HG02610 (cell line): ENCODE results near the gene GTPBP6.
"Not testable (repeated sequence)": the region's sequence is repeated elsewhere in the genome, so short reads cannot be mapped to it uniquely, and the experiment has no call there.

Source experiments
- ATAC-seq: cut with Tn5 transposase; IDR thresholded peaks from one replicate; pipeline ENCODE4 v1.9.1; 2021; ENCODE audit warnings: mild to moderate bottlenecking, moderate library complexity; ENCODE audit not compliant: unreplicated experiment

The GTPBP6 gene

DNA sequence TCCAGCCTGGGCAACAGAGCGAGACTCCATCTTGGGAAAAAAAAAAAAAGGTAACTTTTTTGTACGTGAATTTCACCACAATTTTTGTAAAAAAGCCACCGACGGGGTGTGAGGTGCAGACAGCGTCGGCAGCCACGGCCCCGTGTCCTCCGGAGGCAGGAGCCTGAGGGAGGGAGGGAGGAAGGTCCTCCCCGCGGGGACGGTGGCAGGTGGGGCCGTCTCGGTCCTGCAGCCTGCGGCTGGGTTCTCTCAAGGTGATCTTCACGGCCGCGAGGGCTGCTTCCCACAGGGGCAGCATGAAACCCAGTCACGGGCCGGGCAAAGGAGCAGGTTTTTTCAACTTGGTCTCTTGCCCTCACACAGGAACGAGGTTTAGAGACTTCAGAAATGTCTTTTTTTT is 23.5 kb downstream of the GTPBP6 start:
- ATAC-seq: no peak

DNA sequence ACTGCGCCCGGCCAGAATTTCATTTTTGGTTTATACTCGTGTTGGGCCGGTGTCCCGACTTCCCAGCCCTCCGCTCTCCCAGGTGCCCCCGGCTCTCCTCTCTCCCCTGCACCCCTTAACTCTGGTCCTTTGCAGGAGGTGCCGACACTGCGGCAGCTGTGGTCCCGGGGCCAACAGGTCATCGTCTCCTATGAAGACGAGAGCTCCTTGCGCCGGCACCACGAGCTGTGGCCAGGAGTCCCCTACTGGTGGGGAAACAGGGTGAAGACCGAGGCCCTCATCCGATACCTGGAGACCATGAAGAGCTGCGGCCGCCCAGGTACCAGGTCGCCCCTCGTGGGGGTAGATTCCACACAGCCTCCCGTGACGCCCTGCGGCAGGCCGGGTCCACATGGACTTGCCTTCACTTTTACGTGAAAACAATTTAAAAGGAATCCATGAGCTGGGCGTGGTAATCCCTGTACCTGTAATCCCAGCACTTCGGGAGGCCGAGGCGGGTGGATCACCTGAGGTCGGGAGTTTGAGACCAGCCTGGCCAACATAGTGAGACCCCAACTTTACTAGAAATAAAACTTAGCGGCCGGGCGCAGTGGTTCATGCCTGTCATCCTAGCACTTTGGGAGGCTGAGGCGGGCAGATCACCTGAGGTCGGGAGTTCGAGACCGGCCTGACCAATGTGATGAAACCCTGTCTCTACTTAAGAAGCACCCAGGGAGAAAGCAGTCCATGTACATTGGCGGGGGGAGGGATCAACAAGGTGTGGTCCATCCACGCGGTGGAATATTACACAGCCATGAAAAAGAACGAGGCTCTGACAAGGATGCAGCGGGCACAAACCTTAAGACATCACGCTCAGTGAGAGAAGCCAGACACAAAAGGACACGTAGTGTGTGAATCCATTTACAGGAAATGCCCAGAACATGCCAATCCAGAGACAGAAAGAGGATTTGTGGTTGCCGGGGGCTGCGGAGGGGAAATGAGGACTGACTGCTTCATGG is 25.4 kb downstream of the GTPBP6 start:
- no peak for ATAC-seq

- ATAC-seq: no peak
Measured at GRCh38 chrX:291411-291901, 27.1 kb downstream of the GTPBP6 start.

DNA sequence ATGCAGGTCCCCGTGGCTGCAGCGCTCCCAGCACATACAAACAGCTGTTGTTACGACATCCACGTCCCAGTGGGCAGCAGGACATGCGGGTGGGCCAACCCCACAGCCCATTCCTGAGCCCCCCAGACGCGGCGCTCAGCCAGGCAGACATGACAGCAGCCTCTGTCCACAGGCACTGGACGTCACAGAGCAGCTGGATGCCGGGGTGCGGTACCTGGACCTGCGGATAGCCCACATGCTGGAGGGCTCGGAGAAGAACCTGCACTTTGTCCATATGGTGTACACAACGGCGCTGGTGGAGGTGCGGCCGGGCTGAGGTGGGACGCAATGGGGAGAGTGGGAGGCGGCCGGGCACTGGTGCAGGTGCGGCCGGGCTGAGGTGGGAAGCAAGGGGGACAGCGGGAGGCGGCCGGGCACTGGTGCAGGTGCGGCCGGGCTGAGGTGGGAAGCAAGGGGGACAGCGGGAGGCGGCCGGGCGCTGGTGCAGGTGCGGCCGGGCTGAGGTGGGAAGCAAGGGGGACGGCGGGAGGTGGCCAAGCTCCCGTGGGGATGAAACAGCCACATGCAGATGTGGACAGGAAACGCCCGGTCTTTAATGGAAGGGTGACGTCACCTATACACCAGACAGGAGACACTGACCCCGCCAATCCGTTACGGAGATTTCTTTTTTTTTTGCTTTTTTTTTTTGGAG is 28.0 kb downstream of the GTPBP6 start:
- no peak for ATAC-seq

DNA sequence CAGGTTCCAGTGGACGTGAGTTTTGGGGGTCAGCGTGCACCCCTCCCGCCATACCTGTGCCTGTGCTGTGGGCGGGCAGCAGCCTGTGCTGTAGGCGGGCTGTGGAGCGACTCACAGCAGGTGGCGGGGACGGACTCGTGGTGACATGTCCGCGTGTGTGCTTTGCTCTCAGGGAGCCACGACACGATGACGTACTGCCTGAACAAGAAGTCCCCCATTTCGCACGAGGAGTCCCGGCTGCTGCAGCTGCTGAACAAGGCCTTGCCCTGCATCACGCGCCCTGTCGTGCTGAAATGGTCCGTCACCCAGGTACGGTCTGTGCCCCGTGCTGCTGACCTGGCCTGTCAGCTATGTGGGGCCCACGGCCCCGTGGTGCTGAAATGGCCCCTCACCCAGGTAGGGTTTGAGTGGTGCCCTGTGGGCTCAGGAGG is 30.0 kb downstream of the GTPBP6 start:
- no peak for ATAC-seq

- no peak for ATAC-seq
Measured at GRCh38 chrX:287670-288069, 30.9 kb downstream of the GTPBP6 start.

GRCh38 chrX:285076-285677 is 33.4 kb downstream of the GTPBP6 start:
- ATAC-seq: no peak

DNA sequence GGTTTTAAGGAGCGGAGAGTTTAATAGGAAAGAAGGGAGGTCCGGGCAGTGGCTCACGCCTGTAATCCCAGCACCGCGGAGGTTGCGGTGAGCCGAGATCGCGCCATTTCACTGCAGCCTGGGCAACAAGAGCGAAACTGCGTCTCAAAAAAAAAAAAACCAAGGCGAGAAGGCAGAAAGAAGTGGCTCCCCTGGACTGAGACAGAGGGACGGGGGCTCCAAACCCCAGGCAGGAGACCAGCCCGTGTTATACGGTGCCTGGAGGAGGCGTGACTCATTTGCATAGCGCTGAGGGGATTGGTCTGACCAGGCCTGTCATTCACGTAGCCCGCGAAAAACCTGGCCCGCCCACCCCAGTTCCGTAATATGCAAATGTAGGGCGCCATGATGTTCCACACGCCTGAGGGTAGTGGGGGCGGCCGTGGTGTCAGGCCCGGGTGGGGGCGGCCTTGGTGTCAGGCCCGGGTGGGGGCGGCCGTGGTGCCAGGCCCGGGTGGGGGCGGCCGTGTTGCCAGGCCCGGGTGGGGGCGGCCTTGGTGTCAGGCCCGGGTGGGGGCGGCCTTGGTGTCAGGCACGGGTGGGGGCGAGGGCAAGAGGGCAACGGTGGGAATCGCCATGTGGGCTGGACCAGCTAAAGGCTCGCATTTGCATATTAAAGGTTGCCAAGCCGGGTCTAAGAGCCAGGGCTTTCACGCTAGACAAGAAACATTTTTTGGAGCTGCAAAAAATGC is 35.3 kb downstream of the GTPBP6 start:
- peak; percentile 99 for ATAC-seq

GRCh38 chrX:282000-282681 is 36.5 kb downstream of the GTPBP6 start:
- ATAC-seq: not testable (repeated sequence)

GRCh38 chrX:281166-281999 is 37.2 kb downstream of the GTPBP6 start, which contains the start of gene PLCXD1:
TSS of gene PLCXD1 (plus strand) at chrX:281381. CDS start at chrX:284188, 2,807 bp downstream.
- ATAC-seq: no peak

DNA sequence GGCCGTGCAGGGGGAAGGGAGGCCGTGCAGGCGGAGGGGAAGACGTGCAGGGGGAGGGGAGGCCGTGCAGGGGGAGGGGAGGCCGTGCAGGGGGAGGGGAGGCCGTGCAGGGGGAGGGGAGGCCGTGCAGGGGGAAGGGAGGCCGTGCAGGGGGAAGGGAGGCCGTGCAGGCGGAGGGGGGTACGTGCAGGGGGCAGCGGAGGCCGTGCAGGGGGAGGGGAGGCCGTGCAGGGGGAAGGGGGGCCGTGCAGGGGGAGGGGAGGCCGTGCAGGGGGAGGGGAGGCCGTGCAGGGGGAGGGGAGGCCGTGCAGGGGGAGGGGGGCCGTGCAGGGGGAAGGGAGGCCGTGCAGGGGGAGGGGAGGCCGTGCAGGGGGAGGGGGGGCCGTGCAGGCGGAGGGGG is 37.9 kb downstream of the GTPBP6 start:
- ATAC-seq: not testable (repeated sequence)

GRCh38 chrX:279757-280604 is 38.6 kb downstream of the GTPBP6 start:
- not testable (repeated sequence) for ATAC-seq

DNA sequence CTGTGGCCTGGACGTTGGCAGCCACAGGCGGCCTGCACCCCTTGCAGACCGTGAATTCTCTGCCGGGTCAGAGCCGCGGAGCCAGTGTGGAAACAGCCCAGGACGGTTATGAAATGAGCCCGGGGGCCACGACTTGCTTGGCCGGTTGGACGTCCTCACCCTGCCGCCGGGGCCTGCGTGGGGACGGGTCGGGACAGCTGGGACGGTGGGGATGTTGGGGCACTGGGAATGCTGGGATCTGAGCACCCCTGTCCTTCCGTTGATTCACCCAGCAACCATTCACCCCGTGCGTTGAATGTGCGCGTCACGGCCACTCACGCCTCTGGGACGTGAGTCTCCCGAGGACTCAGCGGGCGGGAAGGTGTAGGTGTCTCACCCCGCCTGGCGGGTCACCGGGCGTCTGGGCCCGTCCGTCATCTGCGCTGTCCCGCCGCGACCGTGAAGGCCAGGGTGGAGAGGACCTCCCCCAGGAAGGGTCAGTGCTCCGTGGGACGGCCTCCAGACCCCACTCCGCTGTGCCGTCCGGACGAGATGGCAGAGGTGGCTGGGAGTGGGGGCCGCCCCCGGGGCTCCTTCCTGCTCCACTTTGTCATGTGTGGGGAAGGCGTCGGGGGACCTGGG is 41.9 kb downstream of the GTPBP6 start:
- peak; percentile 30 for ATAC-seq

DNA sequence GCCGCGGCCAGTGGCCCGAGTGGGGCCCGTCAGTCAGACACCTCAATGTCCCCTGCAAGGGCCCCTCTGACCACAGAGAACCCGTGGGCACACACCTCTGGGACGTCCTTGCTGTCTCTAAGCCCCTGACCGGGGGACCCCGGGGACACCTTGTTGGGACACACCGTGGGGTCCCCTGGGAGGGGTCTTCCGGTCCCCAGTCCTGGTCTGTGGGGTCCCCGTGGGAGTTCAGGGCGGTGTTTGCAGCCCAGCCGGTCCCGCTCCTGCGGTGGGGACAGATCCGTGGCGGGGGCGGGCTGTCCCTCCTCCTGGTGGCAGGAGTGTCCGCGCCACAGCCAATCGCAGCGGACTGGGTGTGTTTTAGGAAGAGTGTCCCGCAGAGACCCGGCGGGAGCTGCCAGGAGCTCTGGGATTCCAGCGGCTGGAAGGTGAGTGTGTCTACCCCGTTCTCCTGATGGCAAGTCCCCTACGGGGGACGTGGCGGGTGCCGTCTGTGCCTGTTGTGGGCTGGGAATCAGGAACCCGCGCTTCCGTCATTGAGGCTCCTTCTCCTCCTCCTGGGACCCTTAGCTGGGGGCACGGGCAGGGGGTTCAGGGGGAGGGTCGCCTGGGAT is 42.5 kb downstream of the GTPBP6 start:
- peak; percentile 84 for ATAC-seq

GRCh38 chrX:275476-275966 is 43.1 kb downstream of the GTPBP6 start:
- peak; percentile 14 for ATAC-seq

- no peak for ATAC-seq
Measured at GRCh38 chrX:274904-275475, 43.6 kb downstream of the GTPBP6 start.
